ENCODE data around the gene ARHGEF12.

DNA sequence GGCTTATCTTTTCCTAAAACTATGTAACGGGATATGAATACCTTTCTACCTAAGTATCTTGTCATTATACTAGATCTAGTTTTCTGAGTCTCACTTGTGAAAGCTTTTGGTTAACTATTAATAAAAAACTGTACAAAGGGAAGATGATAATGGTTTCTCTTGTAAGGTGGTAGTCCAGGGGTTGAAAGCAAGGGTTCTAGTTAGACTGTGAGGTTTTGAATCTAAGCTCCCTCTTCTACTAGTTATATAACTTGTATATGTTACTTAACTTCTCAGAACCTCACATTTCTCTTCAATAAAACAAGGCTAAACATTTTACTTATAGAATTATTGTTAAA lies 54.3 kb downstream of the ARHGEF12 start:
- TF ChIP-seq POLR2A (IDR thresholded peaks at IDR 0.05) (no peak), POLR2AphosphoS5 (IDR thresholded peaks at IDR 0.05) (no peak)
